Neural crest cell (in vitro differentiated cells): ENCODE data around the gene PCDHA11. TPM values are rescaled to one million over a fixed set of nuclear protein-coding genes. Genes with fewer than 3 reads are reported as not detected.
"Not testable (repeated sequence)": the region's sequence is repeated elsewhere in the genome, so short reads cannot be mapped to it uniquely, and the experiment has no call there.

Source experiments
- DNase-seq: peaks from one replicate; pipeline ENCODE4 v3.0.0; 2021; ENCODE audit warnings: low read depth, mixed read lengths, low spot score
- H3K27ac Mint-ChIP-seq: one replicate; pipeline ENCODE4 v1.8.0; 2021; ENCODE audit warnings: mild to moderate bottlenecking, mixed read lengths; ENCODE audit not compliant: unreplicated experiment
- H3K27me3 Mint-ChIP-seq: 2 replicates; pipeline ENCODE4 v1.8.0; 2021; ENCODE audit warnings: low read depth, mild to moderate bottlenecking, mixed read lengths
- H3K36me3 Mint-ChIP-seq: 2 replicates; pipeline ENCODE4 v1.8.0; 2021; ENCODE audit warnings: low read depth, mild to moderate bottlenecking, mixed read lengths
- H3K4me1 Mint-ChIP-seq: 2 replicates; pipeline ENCODE4 v1.8.0; 2021; ENCODE audit warnings: mixed read lengths
- H3K4me3 Mint-ChIP-seq: one replicate; pipeline ENCODE4 v1.8.0; 2021; ENCODE audit warnings: mild to moderate bottlenecking, mixed read lengths
- H3K9me3 Mint-ChIP-seq: 2 replicates; pipeline ENCODE4 v1.8.0; 2021; ENCODE audit warnings: mixed read lengths
- CTCF ChIP-seq: fragments of 200-600 bp; sonication (generic); conservative IDR thresholded peaks from 2 replicates; pipeline ENCODE4 v1.5.0; 2021; ENCODE audit warnings: antibody characterized with exemption, mild to moderate bottlenecking
- total RNA-seq: library from RNA; stranded (reverse); gene quantifications from 2 replicates; pipeline ENCODE4 v1.2.1, GENCODE V29; 2021

Gene PCDHA11
- total RNA-seq, 1 donor from 2014 or later = 6.8 TPM

- Mint-ChIP-seq H3K4me1 (no peaks in the 10 kb centered on the region), H3K27me3 (no peaks in the 10 kb centered on the region), H3K9me3 (peaks cover 15% of the 10 kb centered on the region), H3K4me3 (no peak overlapping the region), H3K36me3 (peaks cover 68% of the 10 kb centered on the region), H3K27ac (no peak overlapping the region)
- no peak for DNase-seq
- TF ChIP-seq CTCF = no peak
Observed at GRCh38 chr5:140835622-140836510, 32.9 kb upstream of the PCDHA11 start.

GRCh38 chr5:140840978-140841962, 27.5 kb upstream of the PCDHA11 start, which contains the start of gene PCDHA8:
TSS of gene PCDHA8 (plus strand) at chr5:140841187. CDS start at chr5:140841322, 135 bp downstream.
- H3K4me3 Mint-ChIP-seq = no peak within 1 kb of the TSS
- H3K36me3 Mint-ChIP-seq = peaks cover 47% of the 10 kb centered on the region
- H3K9me3 Mint-ChIP-seq = peaks cover 8% of the 10 kb centered on the region
- H3K4me1 Mint-ChIP-seq = no peaks in the 10 kb centered on the region
- DNase-seq = no peak
- no peak for TF ChIP-seq CTCF
- H3K27ac Mint-ChIP-seq = no peak within 1 kb of the TSS
- H3K27me3 Mint-ChIP-seq = no peaks in the 10 kb centered on the region

GRCh38 chr5:140842798-140843733, 25.7 kb upstream of the PCDHA11 start:
- H3K27me3 Mint-ChIP-seq = no peaks in the 10 kb centered on the region
- H3K36me3 Mint-ChIP-seq = peaks cover 54% of the 10 kb centered on the region
- peaks cover 20% of the 10 kb centered on the region for H3K9me3 Mint-ChIP-seq
- no peak for DNase-seq
- no peak overlapping the region for H3K4me3 Mint-ChIP-seq
- H3K27ac Mint-ChIP-seq = no peak overlapping the region
- no peak for TF ChIP-seq CTCF
- H3K4me1 Mint-ChIP-seq = no peaks in the 10 kb centered on the region

- Mint-ChIP-seq H3K9me3 (peaks cover 15% of the 10 kb centered on the region), H3K36me3 (peaks cover 44% of the 10 kb centered on the region)
- not testable (repeated sequence) for H3K27ac Mint-ChIP-seq, H3K4me1 Mint-ChIP-seq, H3K27me3 Mint-ChIP-seq, H3K4me3 Mint-ChIP-seq, DNase-seq
- peak; percentile 28 for TF ChIP-seq CTCF
Observed at GRCh38 chr5:140848139-140849102, 20.3 kb upstream of the PCDHA11 start, which contains the start of gene PCDHA9. TSS of gene PCDHA9 (plus strand) at chr5:140848382. CDS start at chr5:140848496, 114 bp downstream.

GRCh38 chr5:140849831-140850634, 18.7 kb upstream of the PCDHA11 start:
- Mint-ChIP-seq H3K36me3 (peaks cover 45% of the 10 kb centered on the region), H3K9me3 (peaks cover 15% of the 10 kb centered on the region)
- not testable (repeated sequence) for H3K27ac Mint-ChIP-seq, H3K4me3 Mint-ChIP-seq, DNase-seq, H3K27me3 Mint-ChIP-seq, H3K4me1 Mint-ChIP-seq
